ENCODE results near the gene FBXO27.
A peak's percentile ranks its signal among the peaks of the same experiment; 100 is the strongest.
"Not testable (repeated sequence)": the region's sequence is repeated elsewhere in the genome, so short reads cannot be mapped to it uniquely, and the experiment has no call there.

The FBXO27 gene, protein sequence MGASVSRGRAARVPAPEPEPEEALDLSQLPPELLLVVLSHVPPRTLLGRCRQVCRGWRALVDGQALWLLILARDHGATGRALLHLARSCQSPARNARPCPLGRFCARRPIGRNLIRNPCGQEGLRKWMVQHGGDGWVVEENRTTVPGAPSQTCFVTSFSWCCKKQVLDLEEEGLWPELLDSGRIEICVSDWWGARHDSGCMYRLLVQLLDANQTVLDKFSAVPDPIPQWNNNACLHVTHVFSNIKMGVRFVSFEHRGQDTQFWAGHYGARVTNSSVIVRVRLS

DNA sequence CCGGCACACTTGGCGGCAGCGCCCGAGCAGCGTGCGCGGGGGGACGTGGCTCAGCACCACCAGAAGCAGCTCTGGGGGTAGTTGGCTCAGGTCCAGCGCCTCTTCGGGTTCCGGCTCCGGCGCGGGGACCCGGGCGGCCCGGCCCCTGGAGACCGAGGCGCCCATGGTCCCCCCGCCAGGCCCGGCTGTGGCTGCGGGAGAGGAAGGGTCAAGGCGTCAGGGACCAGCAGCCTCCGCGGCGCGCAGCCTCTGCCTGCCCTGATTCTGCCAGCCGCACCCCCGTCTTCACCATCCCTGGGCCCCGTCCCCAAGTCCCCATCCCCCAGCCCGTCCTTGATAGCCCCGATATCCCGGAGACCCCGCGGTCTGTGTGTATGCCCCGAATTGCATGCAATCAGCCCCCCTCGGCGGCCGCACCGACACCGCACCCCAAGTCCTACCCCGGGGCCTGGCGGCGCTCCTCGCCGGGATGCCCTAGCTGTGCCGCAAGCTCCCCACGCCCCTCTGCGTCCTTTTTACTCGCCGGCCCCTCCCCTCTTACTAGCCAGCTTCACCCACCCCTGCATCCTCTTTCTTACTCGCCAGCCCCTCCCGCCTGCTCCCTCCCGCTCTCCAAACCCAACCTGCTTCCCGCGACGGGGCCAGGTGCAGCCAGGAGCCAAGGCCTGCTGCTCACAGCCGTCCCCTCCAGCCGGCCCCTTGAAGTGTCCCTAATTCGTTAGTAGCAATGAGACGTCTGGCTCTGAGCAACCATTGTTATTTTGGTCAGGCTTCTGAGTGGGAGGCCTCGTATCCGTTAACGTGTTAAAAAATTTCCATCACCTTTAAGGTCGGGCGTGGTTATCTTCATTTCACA is at the start of gene FBXO27:
TSS of gene FBXO27 (minus strand) at position 487 of the 856 bp plus-strand sequence. CDS start at position 165, 322 bp downstream.
- peak; percentile 51 for DNase-seq (ENCODE audit: low spot score)

DNA sequence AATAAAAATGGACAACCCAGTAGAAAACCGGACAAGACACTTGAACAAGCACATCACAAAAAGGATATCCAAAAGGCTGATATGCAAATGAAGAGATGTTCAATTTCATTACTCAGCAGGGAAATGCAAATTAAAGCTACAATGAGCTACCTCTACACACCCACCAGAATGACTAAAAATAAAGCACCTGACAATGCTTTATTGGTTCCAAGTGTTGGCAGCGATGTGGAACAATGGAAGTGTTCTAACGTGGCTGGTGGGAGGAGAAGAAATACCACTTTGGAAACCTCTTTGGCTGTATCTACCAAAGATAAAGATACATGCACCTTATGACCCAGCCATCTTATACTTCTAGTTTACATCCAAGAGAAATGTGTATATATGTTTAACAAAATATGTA is 48.1 kb upstream of the FBXO27 start:
- DNase-seq (ENCODE audit: low spot score) = no peak

DNA sequence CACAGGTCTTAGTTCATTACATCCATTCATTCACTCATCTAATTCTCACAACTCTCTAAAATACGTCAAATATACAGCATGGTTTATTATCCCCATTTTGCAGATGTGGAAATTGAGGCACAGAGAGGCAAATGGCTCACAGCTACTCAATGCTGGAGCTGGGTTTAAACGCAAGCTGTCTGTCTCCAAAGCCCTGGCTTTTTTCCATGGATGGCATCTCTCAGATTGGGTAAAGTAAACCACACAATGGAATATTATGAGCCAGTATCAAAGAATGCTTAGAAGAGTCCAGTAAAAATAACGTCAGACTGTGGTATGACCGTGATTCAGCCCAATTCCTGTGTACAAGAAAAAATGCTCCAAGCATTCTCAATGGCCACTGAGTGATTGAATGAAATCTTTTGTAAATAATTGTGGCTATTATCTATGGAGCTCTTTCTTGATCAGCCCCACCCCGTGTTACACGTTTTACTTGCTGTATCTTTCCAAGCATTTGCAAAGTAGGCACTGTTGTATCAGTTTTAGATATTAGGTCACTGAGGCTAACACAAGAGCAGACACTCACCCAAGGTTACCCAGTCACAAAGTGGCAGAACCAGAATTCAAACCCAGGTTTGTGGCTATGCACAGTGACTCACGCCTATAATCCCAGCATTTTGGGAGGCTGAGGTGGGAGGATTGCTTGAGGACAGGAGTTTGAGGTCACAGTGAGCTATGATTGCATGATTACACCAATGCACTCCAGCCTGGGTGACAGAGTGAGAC is 46.3 kb upstream of the FBXO27 start:
- DNase-seq (ENCODE audit: low spot score) = peak; percentile 88

DNA sequence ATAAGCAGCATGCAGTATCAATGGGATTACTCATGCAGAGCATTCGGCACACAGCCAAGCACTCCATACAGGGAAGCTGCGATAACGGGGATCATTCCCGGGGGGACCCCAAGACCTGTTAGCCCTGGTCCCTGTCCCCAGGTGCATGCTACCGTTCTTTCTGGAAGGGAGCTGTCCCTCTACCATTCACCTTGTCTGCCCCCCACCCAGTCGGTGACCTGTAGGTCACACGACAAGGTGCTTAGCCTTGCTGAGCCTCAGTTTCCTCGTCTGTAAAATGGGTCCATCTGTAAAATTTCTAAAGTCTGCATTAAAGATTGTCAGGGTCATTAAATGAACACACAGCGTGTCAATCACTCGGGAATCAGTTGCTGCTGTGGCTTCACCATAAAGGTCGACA is 45.0 kb upstream of the FBXO27 start:
- no peak for DNase-seq (ENCODE audit: low spot score)

DNA sequence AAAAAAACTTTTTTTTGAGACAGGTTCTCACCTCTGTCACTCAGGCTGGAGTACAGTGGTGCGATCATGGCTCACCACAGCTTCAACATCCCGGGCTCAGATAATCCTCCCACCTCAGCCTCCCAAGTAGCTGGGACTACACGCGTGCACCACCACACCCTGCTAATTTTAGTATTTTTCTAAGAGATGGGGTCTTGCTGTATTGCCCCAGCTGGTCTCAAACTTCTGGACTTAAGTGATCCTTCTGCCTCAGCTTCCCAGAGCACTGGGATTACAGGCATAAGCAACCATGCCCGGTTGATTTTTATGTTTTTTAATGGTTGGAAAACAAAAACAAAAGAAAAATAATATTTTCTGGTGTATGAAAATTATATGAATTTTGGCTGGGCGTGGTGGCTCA is 42.6 kb upstream of the FBXO27 start:
- DNase-seq (ENCODE audit: low spot score) = no peak

DNA sequence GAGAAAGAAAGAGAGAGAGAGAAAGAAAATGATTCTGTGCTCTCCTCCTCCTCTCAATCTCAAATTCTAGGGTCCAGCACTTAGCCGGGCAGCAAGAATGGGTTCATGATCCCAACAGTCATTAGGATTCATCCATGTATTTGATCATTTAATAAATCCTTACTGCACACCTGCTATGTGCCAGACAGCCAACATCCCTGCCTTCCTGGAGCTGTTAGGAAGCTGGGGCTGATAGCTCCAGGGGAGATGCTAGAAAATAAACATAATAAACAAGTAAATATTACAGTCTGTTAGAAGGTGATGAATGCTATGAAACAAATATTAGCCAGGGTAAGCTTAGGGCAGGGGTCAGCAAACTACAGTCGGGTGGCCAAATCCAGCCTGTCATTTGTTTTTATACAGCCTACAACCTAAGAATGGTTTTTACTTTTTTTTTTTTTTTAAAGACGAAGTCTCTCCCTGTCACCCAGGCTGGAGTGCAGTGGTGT is 41.9 kb upstream of the FBXO27 start:
- DNase-seq (ENCODE audit: low spot score) = no peak

DNA sequence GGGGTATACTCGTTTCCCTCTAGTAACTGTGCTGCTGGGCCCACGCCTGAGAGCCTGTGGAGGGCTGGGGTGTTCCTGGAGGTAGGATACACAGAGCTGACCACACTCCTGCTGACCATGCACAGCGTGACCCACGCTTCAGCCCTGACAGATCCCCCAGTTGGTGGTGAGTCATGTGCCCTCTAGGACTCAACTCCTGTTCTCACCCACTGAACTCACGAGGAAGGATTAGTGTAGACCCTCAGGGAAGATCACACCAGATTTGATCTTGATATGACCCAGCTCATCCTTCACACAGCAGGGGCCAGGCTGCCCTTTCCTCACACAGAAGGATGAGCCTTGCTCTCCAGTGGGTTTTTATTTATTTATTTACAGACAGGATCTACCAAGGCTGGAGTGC is 38.5 kb upstream of the FBXO27 start:
- no peak for DNase-seq (ENCODE audit: low spot score)

DNA sequence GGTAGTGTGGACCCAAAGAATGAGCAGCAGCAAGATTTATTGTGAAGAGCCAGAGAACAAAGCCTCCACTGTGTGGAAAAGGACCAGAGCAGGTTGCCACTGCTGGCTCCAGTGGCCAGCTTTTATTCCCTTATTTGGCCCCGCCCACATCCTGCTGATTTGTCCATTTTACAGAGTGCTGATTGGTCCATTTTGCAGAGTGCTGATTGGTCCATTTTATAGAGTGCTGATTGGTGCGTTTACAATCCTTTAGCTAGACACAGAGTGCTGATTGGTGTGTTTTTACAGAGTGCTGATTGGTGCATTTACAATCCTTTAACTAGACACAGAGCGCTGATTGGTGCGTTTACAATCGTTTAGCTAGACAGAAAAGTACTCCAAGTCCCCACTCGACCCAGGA is 35.9 kb upstream of the FBXO27 start:
- not testable (repeated sequence) for DNase-seq (ENCODE audit: low spot score)

DNA sequence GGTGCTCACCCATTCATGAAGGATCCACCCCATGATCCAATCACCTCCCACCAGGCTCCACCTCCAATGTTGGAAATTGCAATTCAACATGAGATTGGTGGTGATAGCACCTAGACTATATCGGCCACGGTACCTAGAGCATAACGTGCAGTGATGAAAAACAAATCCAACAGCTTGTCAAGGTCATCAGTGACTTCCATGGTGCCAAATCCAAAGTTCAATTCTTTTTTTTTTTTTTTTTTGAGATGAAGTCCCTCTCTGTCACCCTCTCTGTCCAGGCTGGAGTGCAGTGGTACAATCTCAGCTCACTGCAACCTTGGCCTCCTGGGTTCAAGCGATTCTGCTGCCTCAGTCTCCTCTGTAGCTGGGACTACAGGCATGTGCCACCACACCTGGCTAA is 34.8 kb upstream of the FBXO27 start:
- no peak for DNase-seq (ENCODE audit: low spot score)

DNA sequence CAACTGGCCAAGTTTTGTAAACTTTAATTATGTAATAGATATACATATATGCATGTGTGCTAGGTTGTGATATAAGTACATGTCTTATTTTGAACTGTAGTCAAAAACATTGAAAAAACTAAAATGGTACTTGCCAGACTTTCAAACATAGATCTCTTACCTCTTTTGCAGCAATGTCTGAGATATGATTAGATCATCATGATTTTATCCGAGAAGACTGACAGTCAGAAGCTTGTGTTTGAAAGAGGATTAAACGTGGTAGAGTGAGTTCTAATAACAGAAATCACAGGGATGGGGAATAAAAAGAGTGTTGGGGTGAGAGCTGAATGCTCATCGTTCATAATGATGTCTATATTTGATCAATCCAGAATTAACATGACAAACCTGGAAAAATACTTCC is 33.6 kb upstream of the FBXO27 start:
- no peak for DNase-seq (ENCODE audit: low spot score)

DNA sequence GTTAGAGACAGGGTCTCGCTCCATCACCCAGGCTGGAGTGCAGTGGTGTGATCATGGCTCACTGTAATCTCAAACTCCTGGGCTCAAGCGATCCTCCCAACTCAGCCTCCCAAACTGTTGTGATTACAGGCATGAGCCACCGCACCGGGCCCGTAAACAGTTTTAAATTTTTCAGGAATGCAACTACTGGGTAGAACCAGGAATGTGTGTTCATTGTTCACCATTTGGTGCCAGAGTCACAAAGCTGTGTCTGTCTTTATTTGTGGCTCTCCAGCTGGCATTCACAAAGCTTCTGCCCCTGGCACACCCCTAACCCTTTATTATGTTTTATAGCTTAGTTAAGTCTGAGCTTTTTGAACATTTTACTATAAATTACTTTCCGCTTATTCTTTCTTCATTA is 32.1 kb upstream of the FBXO27 start:
- no peak for DNase-seq (ENCODE audit: low spot score)

DNA sequence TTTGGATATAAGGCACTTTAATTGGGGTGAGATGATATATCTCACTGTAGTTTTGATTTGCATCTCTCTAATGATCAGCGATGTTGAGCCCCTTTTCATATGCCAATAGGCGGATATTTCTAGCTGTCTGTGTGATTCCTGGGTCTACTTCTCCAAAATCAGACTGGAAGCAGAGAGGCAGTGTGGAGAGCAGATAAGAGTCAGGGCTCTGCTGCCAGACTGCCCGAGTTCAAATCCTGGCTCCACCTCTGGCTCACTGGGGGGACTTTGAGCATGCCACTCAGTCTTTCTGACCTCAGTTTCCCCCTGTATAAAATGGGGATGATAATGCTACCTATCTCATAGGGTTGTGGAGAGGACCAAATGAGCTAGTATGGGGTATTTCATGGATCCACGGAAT is 27.8 kb upstream of the FBXO27 start:
- no peak for DNase-seq (ENCODE audit: low spot score)

DNA sequence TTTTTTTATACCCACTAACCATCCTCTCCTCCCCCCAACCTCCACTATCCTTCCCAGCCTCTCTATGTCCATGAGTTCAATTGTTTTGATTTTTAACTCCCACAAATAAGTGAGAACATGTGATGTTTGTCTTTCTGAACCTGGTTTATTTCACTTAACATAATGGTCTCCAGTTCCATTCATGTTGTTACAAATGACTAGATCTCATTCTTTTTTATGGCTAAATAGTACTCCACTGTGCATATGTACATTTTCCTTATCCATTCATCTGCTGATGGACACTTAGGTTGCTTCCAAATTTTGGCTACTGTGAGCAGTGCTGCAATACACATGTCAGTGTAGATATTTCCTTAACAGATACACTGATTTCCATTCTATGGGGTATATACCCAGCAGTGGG is 27.0 kb upstream of the FBXO27 start:
- no peak for DNase-seq (ENCODE audit: low spot score)

DNA sequence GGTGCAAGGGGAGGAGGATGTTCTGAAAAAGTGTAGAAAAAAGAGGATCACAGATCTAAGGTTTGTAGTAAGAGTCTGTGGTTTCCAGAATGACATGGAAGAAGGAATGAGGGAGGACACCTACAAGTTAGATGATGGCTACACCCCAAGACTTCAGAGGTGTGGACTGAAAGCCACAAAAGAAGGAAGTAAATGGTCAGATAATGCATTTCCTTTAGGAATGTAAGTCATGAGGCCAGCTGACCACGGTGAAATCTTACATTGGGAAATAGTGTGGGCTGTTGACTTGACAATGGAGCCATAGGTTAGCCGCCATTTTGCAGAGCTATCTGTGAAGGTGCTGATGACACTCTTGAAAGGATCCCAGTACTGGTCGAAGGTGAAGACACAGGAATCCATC is 25.3 kb upstream of the FBXO27 start:
- DNase-seq (ENCODE audit: low spot score) = no peak

DNA sequence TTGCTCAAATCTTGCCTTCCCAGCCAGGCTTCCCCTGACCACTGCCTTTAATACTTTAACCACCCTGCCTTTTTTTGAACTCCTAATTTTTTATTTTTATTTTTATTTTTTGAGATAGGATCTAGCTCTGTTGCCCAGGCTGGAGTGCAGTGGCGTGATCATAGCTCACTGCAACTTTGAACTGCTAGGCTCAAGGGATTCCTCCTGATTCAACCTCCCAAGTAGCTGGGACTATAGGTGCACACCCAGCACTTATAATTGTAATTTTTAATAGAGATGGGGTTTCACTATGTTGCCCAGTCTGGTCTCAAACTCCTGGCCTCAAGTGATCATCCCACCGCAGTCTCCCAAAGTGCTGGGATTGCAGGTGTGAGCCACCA is 21.7 kb upstream of the FBXO27 start:
- DNase-seq (ENCODE audit: low spot score) = no peak

DNA sequence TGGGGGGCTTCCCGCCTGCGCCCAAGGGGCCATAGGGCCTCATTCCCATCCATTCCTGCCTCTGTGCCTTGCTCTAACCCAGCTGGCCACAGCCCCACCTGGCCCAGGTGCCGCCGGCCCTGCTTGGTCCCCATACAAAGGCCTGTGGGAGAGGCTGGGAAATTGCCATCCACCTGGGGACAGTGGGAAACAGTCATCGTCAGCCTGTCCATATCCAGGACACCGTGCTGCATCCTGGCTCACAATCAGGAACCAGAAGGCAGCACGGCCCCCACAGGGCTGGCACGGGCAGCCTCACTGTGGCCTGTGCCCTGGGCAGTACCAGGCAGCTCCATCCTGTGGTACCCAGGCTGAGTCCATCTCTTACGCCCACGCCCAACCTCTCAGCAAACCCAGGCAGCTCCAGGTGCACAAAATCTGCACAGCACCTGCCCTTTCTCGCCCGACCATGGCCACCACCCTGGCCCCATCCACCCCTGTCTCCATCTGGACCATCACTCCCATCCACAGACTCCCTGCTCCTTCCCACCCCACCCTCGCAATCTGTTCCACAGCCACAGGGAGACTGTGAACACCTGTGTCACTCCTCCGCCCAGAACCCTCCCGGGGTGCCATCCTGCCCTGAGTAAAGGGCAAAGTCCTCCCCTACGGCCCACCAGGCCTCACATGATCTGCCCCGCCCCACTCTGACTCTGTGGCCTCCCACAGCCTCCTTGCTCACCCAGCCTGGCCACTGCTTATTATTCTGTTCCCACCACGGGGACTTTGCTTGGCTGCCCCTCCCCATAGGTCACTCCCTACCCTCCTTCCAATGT is 21.1 kb upstream of the FBXO27 start:
- no peak for DNase-seq (ENCODE audit: low spot score)

DNA sequence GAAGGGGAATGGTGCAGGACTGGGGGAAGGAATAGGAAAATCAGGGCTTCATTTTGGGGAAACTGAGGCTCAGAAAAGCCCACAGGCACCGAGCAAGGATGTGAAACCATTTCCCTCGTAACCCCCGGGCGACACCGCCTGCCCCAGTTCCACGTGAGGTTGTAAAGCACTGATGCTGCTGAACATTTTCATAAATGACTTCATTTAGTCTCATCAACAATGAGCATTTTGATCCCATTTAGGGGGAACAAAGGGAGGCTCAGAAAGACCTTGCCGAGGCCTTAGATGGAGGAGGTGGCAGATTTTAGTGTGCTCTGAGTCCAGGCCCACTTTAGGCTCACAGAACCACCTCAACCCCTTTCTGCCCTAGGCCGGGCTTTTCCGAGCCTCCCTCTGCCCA is 20.5 kb upstream of the FBXO27 start:
- no peak for DNase-seq (ENCODE audit: low spot score)

DNA sequence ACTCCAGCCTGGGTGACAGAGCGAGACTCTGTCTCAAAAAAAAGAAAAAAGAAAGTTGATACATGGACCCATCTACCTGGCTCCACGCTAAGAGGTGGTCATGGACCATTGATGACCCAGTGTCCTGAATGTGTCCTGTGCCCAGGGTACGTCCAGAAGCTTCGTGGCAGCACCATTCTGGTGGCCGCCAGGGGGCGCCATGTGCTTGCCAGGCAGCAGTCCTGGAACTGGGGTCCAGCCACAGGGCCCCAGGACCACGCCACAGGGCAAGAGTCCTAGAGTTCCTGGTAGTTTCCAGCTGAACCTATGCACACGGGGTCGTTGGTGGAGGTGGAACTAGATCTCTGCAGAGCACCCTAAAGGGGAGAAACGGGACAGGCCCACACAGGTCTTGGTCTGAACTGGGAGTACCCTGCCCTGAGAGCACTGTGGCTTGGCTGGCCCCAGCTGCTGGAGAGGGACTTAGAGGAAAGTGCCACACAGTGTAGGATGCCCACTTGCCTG is 19.9 kb upstream of the FBXO27 start:
- DNase-seq (ENCODE audit: low spot score) = peak; percentile 76

DNA sequence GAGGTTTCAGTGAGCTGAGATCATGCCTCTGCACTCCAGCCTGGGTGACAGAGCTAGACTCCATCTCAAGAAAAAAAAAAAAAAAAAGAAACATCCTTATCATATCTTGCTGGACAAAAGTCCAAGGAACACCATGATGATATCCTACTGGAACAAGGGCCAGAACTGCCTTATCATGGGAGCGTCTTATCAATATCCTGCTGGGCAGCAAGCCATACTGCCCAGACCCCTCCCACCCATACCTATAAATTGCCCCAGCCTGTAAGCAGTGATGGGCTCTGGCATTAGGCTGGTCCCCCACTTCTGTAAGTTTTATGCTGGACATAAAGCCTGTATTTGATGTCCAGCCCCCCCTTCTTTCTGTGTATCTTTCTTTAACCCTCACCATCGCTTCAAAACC is 14.7 kb upstream of the FBXO27 start:
- no peak for DNase-seq (ENCODE audit: low spot score)

DNA sequence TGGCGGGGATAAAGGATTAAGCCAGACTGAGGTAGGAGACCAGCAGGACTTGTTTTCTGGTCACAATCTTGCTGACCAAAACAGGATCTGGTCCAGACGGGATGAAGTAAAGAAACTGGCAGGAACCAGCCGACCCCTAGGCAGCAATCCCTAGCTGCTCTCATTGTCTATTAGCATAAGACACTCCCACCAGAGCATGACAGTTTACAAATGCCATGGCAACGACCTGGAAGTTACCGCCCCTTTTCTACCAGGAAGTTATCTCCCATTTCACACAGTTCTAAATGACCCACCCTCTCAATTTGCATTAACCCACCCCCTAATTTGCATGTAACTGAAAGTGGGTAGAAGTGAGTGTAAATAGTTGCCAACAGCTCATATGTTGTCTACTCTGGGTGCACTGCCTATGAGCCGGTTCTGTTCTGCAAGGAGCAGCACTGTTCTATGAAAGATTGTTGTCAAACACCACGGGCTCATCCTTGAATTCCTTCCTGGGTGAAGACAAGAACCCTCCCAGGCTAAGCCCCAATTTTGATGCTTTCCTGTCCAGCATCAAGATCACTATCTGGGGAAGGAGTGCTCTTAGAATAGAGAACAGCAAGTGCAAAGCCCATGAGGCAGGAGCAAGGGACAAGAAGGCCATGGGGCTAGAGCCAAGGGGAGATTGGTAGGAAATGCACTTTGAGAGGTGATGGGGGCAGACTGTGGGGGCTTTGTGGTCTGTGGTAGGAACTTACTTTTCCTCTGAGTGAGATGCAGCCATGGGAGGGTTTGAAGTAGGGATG is 13.9 kb upstream of the FBXO27 start:
- DNase-seq (ENCODE audit: low spot score) = no peak

DNA sequence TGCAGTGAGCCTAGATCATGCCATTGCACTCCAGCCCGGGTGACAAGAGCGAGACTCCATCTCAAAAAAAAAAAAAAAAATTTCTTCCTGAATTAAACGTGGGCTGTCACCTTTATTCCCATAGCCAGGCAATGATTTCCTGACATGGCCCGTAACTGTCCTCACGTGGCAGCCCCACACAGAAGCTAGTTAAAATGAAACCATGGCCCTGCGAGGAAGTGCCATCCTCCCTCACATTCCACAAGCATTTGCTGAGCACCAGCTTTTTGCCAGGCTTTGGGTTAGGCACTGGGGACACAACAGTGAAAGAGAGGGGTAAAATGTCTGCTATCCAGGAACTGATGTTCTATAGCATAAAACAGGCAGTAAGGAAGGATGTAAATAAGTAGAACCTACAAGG is 13.2 kb upstream of the FBXO27 start:
- no peak for DNase-seq (ENCODE audit: low spot score)

All from GM03348 (cell line).